Thyroid gland (tissue), 4 donors: ENCODE results near the gene DTNBP1. TPM values are rescaled to one million over a fixed set of nuclear protein-coding genes. Genes with fewer than 3 reads are reported as not detected.

ENCODE experiments used
- DNase-seq, 2 donors: peaks; one replicate each; pipeline ENCODE4 v3.0.0-alpha.2; 2019
- H3K27ac ChIP-seq, 3 donors: fragments of 200-600 bp; sonication (generic); 1 replicate in 2 of 3; 2 replicates in 1 of 3; pipeline ENCODE4 v1.5.1; 2016 to 2019; ENCODE audit warnings: mild to moderate bottlenecking in 1 of 3, moderate library complexity in 1 of 3
- H3K27me3 ChIP-seq: fragments of 200-600 bp; sonication (generic); one replicate; pipeline ENCODE4 v1.5.1; 2019
- H3K36me3 ChIP-seq, 2 donors: fragments of 200-600 bp; sonication (generic); one replicate each; pipeline ENCODE4 v1.5.1; 2016 to 2019
- H3K4me1 ChIP-seq, 2 donors: fragments of 200-600 bp; sonication (generic); one replicate each; pipeline ENCODE4 v1.5.1; 2017 to 2019
- H3K4me3 ChIP-seq, 3 donors: fragments of 200-600 bp; sonication (generic); replicated peaks in 1 of 3; 1 replicate in 2 of 3; 2 replicates in 1 of 3; pipeline ENCODE4 v1.5.1; 2016; ENCODE audit warnings: mild to moderate bottlenecking in 1 of 3
- H3K9me3 ChIP-seq: fragments of 200-600 bp; sonication (generic); one replicate; pipeline ENCODE4 v1.5.1; 2017
- CTCF ChIP-seq, 6 experiments: fragments of 200-600 bp in 3 of 6; fragments of 450-650 bp in 3 of 6; sonication (generic) in 3 of 6; IDR thresholded peaks; one replicate each; pipeline ENCODE4 v1.5.1; 2016 to 2019; ENCODE audit warnings: antibody characterized with exemption in 6 of 6, mild to moderate bottlenecking in 2 of 6, inconsistent platforms in 1 of 6, moderate library complexity in 1 of 6
- POLR2A ChIP-seq, 2 donors: fragments of 450-650 bp; IDR thresholded peaks; one replicate each; pipeline ENCODE4 v1.6.1; 2017; ENCODE audit warnings: antibody characterized with exemption in 2 of 2, mild to moderate bottlenecking in 2 of 2, moderate library complexity in 1 of 2
- WGBS, 2 donors: methylation state at CpG; one replicate each; pipeline ENCODE4 v1.1.5; 2017; 5-methylcytosine and 5-hydroxymethylcytosine counted together
- intact Hi-C: fragments of 100-400 bp; cut with DNase I; formaldehyde crosslinking; loops from one replicate; pipeline ENCODE4 v1.15.1; 2023
- total RNA-seq, 4 donors: library from RNA; depleted of rRNA; stranded (reverse); fragments of >200 nt; gene quantifications; one replicate each; pipeline ENCODE4 v1.2.3, GENCODE V29; 2016

DTNBP1 gene
- total RNA-seq, 4 donors from 2014 or later, result 10.3 to 19.2 (median 12.2) TPM

DNA sequence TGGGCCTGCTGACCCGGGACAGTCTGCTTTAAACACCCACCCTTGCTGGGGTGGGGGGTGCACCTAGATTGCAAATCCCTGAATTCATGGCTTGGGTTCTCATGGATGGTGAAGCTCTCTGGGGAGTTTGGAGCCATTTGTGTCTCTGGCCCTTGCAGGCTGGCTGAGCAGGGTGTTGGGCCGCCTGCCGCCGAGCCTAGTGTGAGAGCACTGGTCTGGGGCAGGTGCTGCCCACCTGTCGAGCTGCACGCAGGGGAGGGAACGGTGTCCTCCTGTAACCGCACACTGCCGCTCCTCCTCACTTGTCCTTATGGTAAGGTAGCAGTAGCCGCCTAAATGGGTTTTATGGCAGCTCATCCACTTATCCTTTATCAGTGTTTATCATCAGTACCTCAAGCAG, 143.9 kb downstream of the DTNBP1 start:
- TF ChIP-seq POLR2A (IDR thresholded peaks at IDR 0.05) (no peak), CTCF (IDR thresholded peaks at IDR 0.05) (no peak)
- DNase-seq, result no peak
- H3K36me3 ChIP-seq, result peaks cover 4 to 9% of the 10 kb centered on the region in 2 donors
- intact Hi-C loops, result no loop called here
- no peaks in the 10 kb centered on the region for H3K27me3 ChIP-seq
- peaks cover 0 to 9% of the 10 kb centered on the region in 2 donors for H3K4me1 ChIP-seq
- no peaks in the 10 kb centered on the region for H3K9me3 ChIP-seq
- WGBS, 2 donors, result 96 to 98% methylated on average over 10 of the region's 10 CpGs
- H3K4me3 ChIP-seq, result no peak overlapping the region
- no peak overlapping the region for H3K27ac ChIP-seq

DNA sequence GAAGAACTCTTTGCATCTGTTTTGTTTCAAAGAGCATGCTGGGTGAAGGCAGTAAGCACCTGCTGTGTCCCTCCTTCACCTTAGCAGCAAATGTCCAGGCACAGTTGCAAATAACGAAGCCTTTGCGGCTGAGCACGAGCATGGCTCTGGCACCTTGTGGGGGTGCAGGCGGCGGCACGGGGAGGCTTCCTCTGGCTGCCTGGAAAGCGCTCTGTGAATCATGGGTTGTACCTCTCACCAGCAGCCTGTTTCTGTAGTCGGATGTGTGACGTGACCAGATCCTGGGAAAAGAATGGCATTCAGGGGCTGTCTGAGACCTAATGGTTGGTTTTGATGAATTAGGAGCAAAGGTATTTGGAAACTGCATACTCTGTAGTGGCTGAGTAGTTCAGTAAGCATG, 144.8 kb downstream of the DTNBP1 start:
- DNase-seq, result no peak
- H3K36me3 ChIP-seq, result peaks cover 6 to 15% of the 10 kb centered on the region in 2 donors
- H3K4me1 ChIP-seq, result peaks cover 0 to 12% of the 10 kb centered on the region in 2 donors
- no peaks in the 10 kb centered on the region for H3K9me3 ChIP-seq
- intact Hi-C loops, result no loop called here
- H3K4me3 ChIP-seq, result no peak overlapping the region
- no peak for TF ChIP-seq CTCF (IDR thresholded peaks at IDR 0.05)
- TF ChIP-seq POLR2A (IDR thresholded peaks at IDR 0.05), result no peak
- H3K27ac ChIP-seq, result no peak overlapping the region
- WGBS, 2 donors, result 94 to 98% methylated on average over 9 of the region's 9 CpGs
- H3K27me3 ChIP-seq, result no peaks in the 10 kb centered on the region

DNA sequence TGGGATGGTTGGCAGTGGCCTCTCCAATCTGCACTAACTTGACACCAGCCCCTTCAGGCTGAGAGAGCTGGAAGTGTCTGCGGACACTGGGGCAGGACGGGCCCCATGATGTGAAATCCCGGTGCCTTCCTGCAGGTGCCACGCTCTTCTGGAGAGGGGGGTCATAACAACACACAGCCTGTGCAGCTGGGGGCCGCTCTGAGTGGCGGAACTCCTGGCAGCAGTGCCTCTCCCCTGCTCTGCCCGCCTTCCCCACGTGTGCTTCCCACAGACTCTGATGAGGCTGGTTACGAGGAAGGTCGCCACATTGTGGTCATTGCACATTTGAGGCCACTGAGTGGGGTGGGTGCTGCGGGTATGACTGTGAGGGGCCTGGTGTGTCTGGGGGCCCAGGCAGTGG, 145.2 kb downstream of the DTNBP1 start:
- 94 to 99% methylated on average over 6 to 11 of the region's 11 CpGs for WGBS, 2 donors

DNA sequence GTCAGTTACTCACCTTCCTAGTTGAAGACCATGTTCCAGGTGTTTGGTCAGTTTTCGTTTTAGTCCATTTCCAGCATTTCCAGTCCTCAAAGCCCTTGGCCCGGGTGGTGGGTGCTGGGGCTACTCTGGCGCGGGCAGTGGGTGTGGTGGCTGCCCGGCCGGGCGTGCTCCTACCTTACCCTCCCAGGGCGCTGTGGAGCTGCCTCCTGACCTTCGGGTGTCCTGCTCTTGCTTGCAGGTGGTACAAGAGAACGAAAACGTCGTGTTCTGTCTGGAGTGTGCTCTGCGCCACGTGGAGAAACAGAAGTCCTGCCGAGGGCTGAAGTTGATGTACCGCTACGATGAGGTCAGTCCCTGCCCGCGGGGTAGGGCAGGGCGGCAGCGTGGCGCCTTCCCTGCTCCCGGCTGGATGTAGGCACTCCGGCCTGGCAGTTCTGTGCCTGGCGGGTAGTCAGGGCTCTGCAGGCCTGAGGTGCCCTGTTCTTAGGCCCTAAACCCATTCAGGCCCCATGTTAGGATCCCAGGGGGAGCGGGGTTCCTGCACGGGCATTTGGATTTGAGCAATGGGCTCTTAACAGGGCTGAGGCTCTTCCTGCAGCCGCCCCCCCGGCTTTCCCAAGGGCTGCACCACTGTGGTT, 145.8 kb downstream of the DTNBP1 start:
- Histone ChIP-seq H3K27me3 (no peaks in the 10 kb centered on the region), H3K36me3 (peaks cover 7 to 15% of the 10 kb centered on the region in 2 donors), H3K27ac (no peak overlapping the region), H3K9me3 (no peaks in the 10 kb centered on the region), H3K4me3 (no peak overlapping the region), H3K4me1 (peaks cover 0 to 9% of the 10 kb centered on the region in 2 donors)
- no peak for DNase-seq
- 98 to 99% methylated on average over 23 to 29 of the region's 29 CpGs for WGBS, 2 donors
- intact Hi-C loops, result no loop called here
- no peak for TF ChIP-seq POLR2A (IDR thresholded peaks at IDR 0.05)
- TF ChIP-seq CTCF (IDR thresholded peaks at IDR 0.05), result no peak

More for the DNA sequence above, 145.2 kb downstream of the DTNBP1 start:
- Histone ChIP-seq H3K4me1 (peaks cover 0 to 12% of the 10 kb centered on the region in 2 donors), H3K4me3 (no peak overlapping the region), H3K27me3 (no peaks in the 10 kb centered on the region), H3K36me3 (peaks cover 7 to 15% of the 10 kb centered on the region in 2 donors), H3K27ac (no peak overlapping the region), H3K9me3 (no peaks in the 10 kb centered on the region)
- intact Hi-C loops, result no loop called here
- no peak for TF ChIP-seq CTCF (IDR thresholded peaks at IDR 0.05)
- no peak for TF ChIP-seq POLR2A (IDR thresholded peaks at IDR 0.05)
- no peak for DNase-seq

DNA sequence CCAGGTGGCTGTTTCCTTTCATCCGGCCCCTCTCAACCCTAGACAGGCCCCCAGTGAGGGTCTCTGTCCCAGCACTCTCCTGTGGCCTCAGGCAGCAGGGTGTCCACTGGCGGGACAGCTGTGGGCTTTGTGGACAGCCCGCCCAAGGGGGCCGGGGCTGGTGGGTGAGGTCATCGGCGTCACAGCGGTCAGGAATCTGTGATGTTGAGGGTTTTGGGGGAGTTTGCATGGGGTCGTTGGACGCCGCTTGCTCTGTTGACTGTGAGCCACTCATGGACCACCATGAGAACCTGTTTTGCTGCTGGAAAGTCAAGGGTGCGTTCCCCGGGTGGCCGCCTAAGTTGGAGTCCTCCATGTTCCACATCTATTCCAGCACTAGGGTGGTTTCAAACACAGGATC, 146.4 kb downstream of the DTNBP1 start:
- Histone ChIP-seq H3K4me1 (peaks cover 0 to 4% of the 10 kb centered on the region in 2 donors), H3K36me3 (peaks cover 7 to 15% of the 10 kb centered on the region in 2 donors), H3K4me3 (no peak overlapping the region), H3K9me3 (no peaks in the 10 kb centered on the region), H3K27me3 (no peaks in the 10 kb centered on the region), H3K27ac (no peak overlapping the region)
- WGBS, 2 donors, result 97 to 98% methylated on average over 8 to 13 of the region's 13 CpGs
- TF ChIP-seq POLR2A (IDR thresholded peaks at IDR 0.05), result no peak
- no peak for TF ChIP-seq CTCF (IDR thresholded peaks at IDR 0.05)
- no peak for DNase-seq
- intact Hi-C loops, result no loop called here
